ENCODE measurements around the gene HOXA13. TPM values are rescaled to one million over a fixed set of nuclear protein-coding genes. Genes with fewer than 3 reads are reported as not detected.

The HOXA13 gene

GRCh38 chr7:27145165-27145913 is 54.6 kb downstream of the HOXA13 start:
- no peaks in the 10 kb centered on the region for H3K4me1 ChIP-seq (ENCODE audit: control insufficient read depth, low read depth, low read length)
- no peak overlapping the region for H3K56ac ChIP-seq (ENCODE audit: low read length)
- H4K8ac ChIP-seq (ENCODE audit: low read depth, low read length), result no peak overlapping the region
- H4K5ac ChIP-seq (ENCODE audit: low read length), result no peak overlapping the region
- no peak overlapping the region for H2BK15ac ChIP-seq (replicated peaks; ENCODE audit: low read depth)
- H2BK5ac ChIP-seq (ENCODE audit: low read length), result no peak overlapping the region
- no peaks in the 10 kb centered on the region for H3K36me3 ChIP-seq (ENCODE audit: control insufficient read depth, insufficient read depth, low read length)
- no peaks in the 10 kb centered on the region for H3K79me1 ChIP-seq (ENCODE audit: low read length)
- no peak overlapping the region for H2BK120ac ChIP-seq (ENCODE audit: low read depth, low read length)
- no peak overlapping the region for H2AK5ac ChIP-seq (ENCODE audit: low read length)
- no CpG with 5 or more reads among the region's 47 CpGs for WGBS (ENCODE audit: extremely low coverage, insufficient coverage, low lambda C conversion rate)
- no peak overlapping the region for H3K4ac ChIP-seq (ENCODE audit: low read depth, low read length)
- H3K4me2 ChIP-seq (ENCODE audit: low read length), result no peak overlapping the region
- DNase-seq, result no peak
- H3K4me3 ChIP-seq (ENCODE audit: low read length), result no peak overlapping the region
- no peak overlapping the region for H3K18ac ChIP-seq (ENCODE audit: low read length)
- H3K27ac ChIP-seq (ENCODE audit: low read depth, low read length), result no peak overlapping the region
- no peak overlapping the region for H3K9ac ChIP-seq (ENCODE audit: low read length)
- H3K27me3 ChIP-seq (ENCODE audit: insufficient read depth, low read length, poor library complexity), result peaks cover 86% of the 10 kb centered on the region
- no peaks in the 10 kb centered on the region for H3K79me2 ChIP-seq (ENCODE audit: control insufficient read depth, insufficient read depth, low read length)
- no peak overlapping the region for H3K23ac ChIP-seq (ENCODE audit: low read length)

- DNase-seq, result no peak
- H3K79me2 ChIP-seq (ENCODE audit: control insufficient read depth, insufficient read depth, low read length), result no peaks in the 10 kb centered on the region
- H4K8ac ChIP-seq (ENCODE audit: low read depth, low read length), result no peak overlapping the region
- H4K5ac ChIP-seq (ENCODE audit: low read length), result no peak overlapping the region
- no peak overlapping the region for H3K23ac ChIP-seq (ENCODE audit: low read length)
- no peak overlapping the region for H3K4me3 ChIP-seq (ENCODE audit: low read length)
- H3K36me3 ChIP-seq (ENCODE audit: control insufficient read depth, insufficient read depth, low read length), result no peaks in the 10 kb centered on the region
- H3K79me1 ChIP-seq (ENCODE audit: low read length), result no peaks in the 10 kb centered on the region
- H3K27me3 ChIP-seq (ENCODE audit: insufficient read depth, low read length, poor library complexity), result peaks cover 87% of the 10 kb centered on the region
- H2AK5ac ChIP-seq (ENCODE audit: low read length), result no peak overlapping the region
- H2BK15ac ChIP-seq (replicated peaks; ENCODE audit: low read depth), result no peak overlapping the region
- no peak overlapping the region for H3K18ac ChIP-seq (ENCODE audit: low read length)
- no peak overlapping the region for H3K4me2 ChIP-seq (ENCODE audit: low read length)
- H2BK5ac ChIP-seq (ENCODE audit: low read length), result no peak overlapping the region
- WGBS (ENCODE audit: extremely low coverage, insufficient coverage, low lambda C conversion rate), result no CpG with 5 or more reads among the region's 31 CpGs
- H2BK120ac ChIP-seq (ENCODE audit: low read depth, low read length), result no peak overlapping the region
- no peak overlapping the region for H3K4ac ChIP-seq (ENCODE audit: low read depth, low read length)
- no peak overlapping the region for H3K9ac ChIP-seq (ENCODE audit: low read length)
- H3K56ac ChIP-seq (ENCODE audit: low read length), result no peak overlapping the region
- H3K4me1 ChIP-seq (ENCODE audit: control insufficient read depth, low read depth, low read length), result no peaks in the 10 kb centered on the region
- no peak overlapping the region for H3K27ac ChIP-seq (ENCODE audit: low read depth, low read length)
Observed at GRCh38 chr7:27144781-27145164, 55.1 kb downstream of the HOXA13 start.

Small RNA genes within 50 kb of the gene (small RNA-seq; reads per million reads assigned to genes)
- gene AC004080.5 (ENCODE audit: insufficient read depth), result not detected
- gene RF02140 (ENCODE audit: insufficient read depth), result not detected
- gene RF02141 (ENCODE audit: insufficient read depth), result not detected
